Right lobe of liver (tissue), 4 donors: ENCODE measurements around the gene CCDC86.

Source experiments
- POLR2A ChIP-seq: fragments of 450-650 bp; IDR thresholded peaks from one replicate; pipeline ENCODE4 v1.6.1; 2017; ENCODE audit warnings: antibody characterized with exemption, mild to moderate bottlenecking
- TF ChIP-seq, protein P1 (sequence below), 4 donors: fragments of 200-600 bp in 3 of 4; fragments of 450-650 bp in 1 of 4; IDR thresholded peaks; one replicate each; pipeline versions ENCODE4 v1.5.1 to v1.8.0; 2016 to 2022; ENCODE audit warnings: antibody characterized with exemption in 4 of 4, mild to moderate bottlenecking in 2 of 4
- donor health status: DM: no; HTN: no; CAD: no.
- donor health status: DM: no; HTN: no; CAD: no.
- donor health status: DM: no; HTN: yes; CAD: no.

DNA sequence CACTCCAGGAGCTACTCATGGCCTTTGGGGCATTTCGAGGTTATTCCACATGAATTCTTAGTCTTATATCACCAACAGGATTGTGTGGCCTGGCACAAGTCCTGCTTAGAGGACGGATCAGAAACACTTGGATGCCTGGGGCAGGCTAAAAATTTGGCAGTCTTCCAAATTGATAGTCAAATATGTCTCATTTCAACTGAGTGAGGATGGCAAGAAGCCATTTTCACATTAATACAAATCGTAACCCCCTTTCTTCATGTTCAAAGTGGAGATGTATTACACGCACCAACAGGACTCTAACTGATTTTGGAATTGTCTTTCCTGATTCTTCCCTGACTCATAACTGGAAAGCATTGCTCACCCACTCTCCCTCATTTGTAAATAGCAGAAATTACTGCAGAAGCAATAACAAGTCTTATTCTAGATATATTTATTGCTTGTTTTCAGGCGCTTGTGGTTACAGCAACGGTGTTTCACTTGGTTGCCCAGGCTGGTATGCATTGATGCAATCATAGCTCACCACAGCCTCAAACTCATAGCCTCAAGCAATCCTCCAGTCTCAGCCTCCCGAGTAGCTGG, 10.3 kb upstream of the CCDC86 start:
- TF ChIP-seq, protein P1, sequence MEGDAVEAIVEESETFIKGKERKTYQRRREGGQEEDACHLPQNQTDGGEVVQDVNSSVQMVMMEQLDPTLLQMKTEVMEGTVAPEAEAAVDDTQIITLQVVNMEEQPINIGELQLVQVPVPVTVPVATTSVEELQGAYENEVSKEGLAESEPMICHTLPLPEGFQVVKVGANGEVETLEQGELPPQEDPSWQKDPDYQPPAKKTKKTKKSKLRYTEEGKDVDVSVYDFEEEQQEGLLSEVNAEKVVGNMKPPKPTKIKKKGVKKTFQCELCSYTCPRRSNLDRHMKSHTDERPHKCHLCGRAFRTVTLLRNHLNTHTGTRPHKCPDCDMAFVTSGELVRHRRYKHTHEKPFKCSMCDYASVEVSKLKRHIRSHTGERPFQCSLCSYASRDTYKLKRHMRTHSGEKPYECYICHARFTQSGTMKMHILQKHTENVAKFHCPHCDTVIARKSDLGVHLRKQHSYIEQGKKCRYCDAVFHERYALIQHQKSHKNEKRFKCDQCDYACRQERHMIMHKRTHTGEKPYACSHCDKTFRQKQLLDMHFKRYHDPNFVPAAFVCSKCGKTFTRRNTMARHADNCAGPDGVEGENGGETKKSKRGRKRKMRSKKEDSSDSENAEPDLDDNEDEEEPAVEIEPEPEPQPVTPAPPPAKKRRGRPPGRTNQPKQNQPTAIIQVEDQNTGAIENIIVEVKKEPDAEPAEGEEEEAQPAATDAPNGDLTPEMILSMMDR (IDR thresholded peaks at IDR 0.05): no peak
- TF ChIP-seq POLR2A: no peak
